OCI-LY3 (cell line): Measurements from ENCODE around the gene PTPRN2.

Experiments
- EZH2phosphoT487 ChIP-seq: fragments of 200-600 bp; shearing (Covaris generic); IDR thresholded peaks from 2 replicates; pipeline ENCODE4 v1.6.1; 2018; ENCODE audit warnings: antibody characterized with exemption, mixed run types, low read depth
- TF ChIP-seq, protein P1 (sequence below): fragments of 200-600, 300-600 bp; sonication (generic); IDR thresholded peaks from 2 replicates; pipeline ENCODE4 v1.5.1; 2014; ENCODE audit warnings: antibody characterized with exemption, low read length, low read depth

- TF ChIP-seq, protein P1, sequence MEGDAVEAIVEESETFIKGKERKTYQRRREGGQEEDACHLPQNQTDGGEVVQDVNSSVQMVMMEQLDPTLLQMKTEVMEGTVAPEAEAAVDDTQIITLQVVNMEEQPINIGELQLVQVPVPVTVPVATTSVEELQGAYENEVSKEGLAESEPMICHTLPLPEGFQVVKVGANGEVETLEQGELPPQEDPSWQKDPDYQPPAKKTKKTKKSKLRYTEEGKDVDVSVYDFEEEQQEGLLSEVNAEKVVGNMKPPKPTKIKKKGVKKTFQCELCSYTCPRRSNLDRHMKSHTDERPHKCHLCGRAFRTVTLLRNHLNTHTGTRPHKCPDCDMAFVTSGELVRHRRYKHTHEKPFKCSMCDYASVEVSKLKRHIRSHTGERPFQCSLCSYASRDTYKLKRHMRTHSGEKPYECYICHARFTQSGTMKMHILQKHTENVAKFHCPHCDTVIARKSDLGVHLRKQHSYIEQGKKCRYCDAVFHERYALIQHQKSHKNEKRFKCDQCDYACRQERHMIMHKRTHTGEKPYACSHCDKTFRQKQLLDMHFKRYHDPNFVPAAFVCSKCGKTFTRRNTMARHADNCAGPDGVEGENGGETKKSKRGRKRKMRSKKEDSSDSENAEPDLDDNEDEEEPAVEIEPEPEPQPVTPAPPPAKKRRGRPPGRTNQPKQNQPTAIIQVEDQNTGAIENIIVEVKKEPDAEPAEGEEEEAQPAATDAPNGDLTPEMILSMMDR: no peak
- TF ChIP-seq EZH2phosphoT487: no peak
Measured at GRCh38 chr7:157609932-157610640, 977.5 kb downstream of the PTPRN2 start.
